Vagina (tissue), 2 donors: ENCODE data around the gene PMIS2.

Experiments used
- CTCF ChIP-seq, 3 experiments: fragments of 450-650 bp in 2 of 3; fragments of 200-600 bp in 1 of 3; sonication (generic) in 1 of 3; IDR thresholded peaks; one replicate each; pipeline ENCODE4 v1.5.1; 2017 to 2019; ENCODE audit warnings: antibody characterized with exemption in 3 of 3, mild to moderate bottlenecking in 2 of 3, moderate library complexity in 2 of 3
- POLR2A ChIP-seq, 2 donors: fragments of 450-650 bp; IDR thresholded peaks; one replicate each; pipeline ENCODE4 v1.6.1; 2017; ENCODE audit warnings: antibody characterized with exemption in 2 of 2, mild to moderate bottlenecking in 2 of 2, moderate library complexity in 2 of 2
- POLR2AphosphoS5 ChIP-seq, 2 donors: sonication (generic); formaldehyde crosslinking; IDR thresholded peaks; one replicate each; pipeline ENCODE4 v1.9.0; 2017; ENCODE audit warnings: antibody characterized with exemption in 2 of 2, mild to moderate bottlenecking in 2 of 2, low read depth in 1 of 2; ENCODE audit not compliant: insufficient read depth in 1 of 2

DNA sequence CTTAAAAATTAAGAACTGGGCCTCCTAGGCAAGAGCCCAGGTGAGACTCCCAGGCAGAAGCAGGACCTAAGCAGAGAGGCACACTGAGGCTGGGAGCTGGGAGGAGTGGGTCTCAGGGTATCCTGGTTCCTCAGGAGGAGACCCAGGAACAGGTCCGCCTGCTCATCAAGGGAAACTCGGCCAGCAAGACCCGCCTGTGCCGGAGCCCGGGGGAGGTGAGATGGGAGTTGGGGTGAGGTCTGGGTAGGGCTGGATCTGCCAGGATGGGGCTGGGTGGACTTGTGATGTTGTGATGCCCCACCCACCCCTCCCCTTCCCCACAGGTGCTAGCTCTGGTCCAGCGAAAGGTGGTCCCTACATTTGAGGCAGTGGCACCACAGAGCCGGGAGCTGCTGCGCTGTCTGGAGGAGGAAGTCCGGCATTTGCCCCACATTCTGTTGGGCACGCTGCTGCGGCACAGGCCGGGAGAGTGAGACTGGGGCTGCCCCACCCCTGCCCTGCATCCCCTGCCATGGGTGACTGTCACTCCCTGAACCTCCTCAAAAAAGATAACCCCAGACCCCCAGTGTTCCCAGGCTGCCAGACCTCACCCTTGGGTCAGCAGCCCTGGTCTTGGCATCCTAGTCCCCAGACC, 33.4 kb downstream of the PMIS2 start:
- TF ChIP-seq CTCF (IDR thresholded peaks at IDR 0.05) = no peak
- no peak for TF ChIP-seq POLR2AphosphoS5 (IDR thresholded peaks at IDR 0.05; ENCODE audit: insufficient read depth in 1 of 2, low read depth in 1 of 2)
- TF ChIP-seq POLR2A (IDR thresholded peaks at IDR 0.05) = no peak
